Ascending aorta (tissue), 2 donors: ENCODE data around the gene IFT25. TPM values are rescaled to one million over a fixed set of nuclear protein-coding genes. Genes with fewer than 3 reads are reported as not detected.
A peak's percentile ranks its signal among the peaks of the same experiment; 100 is the strongest.

Experiments used
- DNase-seq, 2 donors: peaks; one replicate each; pipeline ENCODE4 v3.0.0-alpha.2; 2019; ENCODE audit warnings: low spot score in 2 of 2
- H3K27ac ChIP-seq, 2 donors: fragments of 200-600 bp; sonication (generic); one replicate each; pipeline ENCODE4 v1.5.1; 2016 to 2017; ENCODE audit warnings: mild to moderate bottlenecking in 1 of 2
- H3K27me3 ChIP-seq: fragments of 200-600 bp; sonication (generic); one replicate; pipeline ENCODE4 v1.5.1; 2017
- H3K36me3 ChIP-seq, 2 donors: fragments of 200-600 bp; sonication (generic); one replicate each; pipeline ENCODE4 v1.5.1; 2016
- H3K4me1 ChIP-seq, 2 donors: fragments of 200-600 bp; sonication (generic); one replicate each; pipeline ENCODE4 v1.5.1; 2016 to 2017; ENCODE audit warnings: mild to moderate bottlenecking in 1 of 2
- H3K4me3 ChIP-seq, 2 donors: fragments of 200-600 bp; sonication (generic); one replicate each; pipeline ENCODE4 v1.5.1; 2016 to 2017; ENCODE audit warnings: mild to moderate bottlenecking in 1 of 2
- H3K9me3 ChIP-seq, 2 donors: fragments of 200-600 bp; sonication (generic); one replicate each; pipeline ENCODE4 v1.5.1; 2016
- CTCF ChIP-seq, 3 experiments: fragments of 200-600 bp in 2 of 3; fragments of 450-650 bp in 1 of 3; sonication (generic) in 2 of 3; IDR thresholded peaks; one replicate each; pipeline ENCODE4 v1.5.1; 2016 to 2019; ENCODE audit warnings: antibody characterized with exemption in 3 of 3, mild to moderate bottlenecking in 1 of 3, moderate library complexity in 1 of 3
- intact Hi-C: fragments of 100-400 bp; cut with DNase I; formaldehyde crosslinking; loops from one replicate; pipeline ENCODE4 v1.15.1; 2023
- total RNA-seq: library from RNA; depleted of rRNA; stranded (reverse); fragments of >200 nt; gene quantifications from one replicate; pipeline ENCODE4 v1.1.0, GENCODE V29; 2016

The IFT25 gene
- total RNA-seq, 1 donor from 2014 or later: not detected

GRCh38 chr1:53905509-53905908 lies 40.0 kb downstream of the IFT25 start:
- no peaks in the 10 kb centered on the region for H3K9me3 ChIP-seq
- no peaks in the 10 kb centered on the region for H3K4me1 ChIP-seq
- TF ChIP-seq CTCF (IDR thresholded peaks at IDR 0.05): no peak
- no peak overlapping the region for H3K27ac ChIP-seq
- intact Hi-C loops: no loop called here
- H3K4me3 ChIP-seq: no peak overlapping the region
- H3K27me3 ChIP-seq: no peaks in the 10 kb centered on the region
- H3K36me3 ChIP-seq: no peaks in the 10 kb centered on the region
- DNase-seq: no peak

GRCh38 chr1:53902235-53903138 lies 43.0 kb downstream of the IFT25 start:
- Histone ChIP-seq H3K9me3 (no peaks in the 10 kb centered on the region), H3K27me3 (no peaks in the 10 kb centered on the region), H3K36me3 (no peaks in the 10 kb centered on the region), H3K27ac (no peak overlapping the region), H3K4me3 (no peak overlapping the region), H3K4me1 (peaks cover under 1 to 18% of the 10 kb centered on the region in 2 donors)
- intact Hi-C loops: no loop called here
- no peak for DNase-seq
- TF ChIP-seq CTCF (IDR thresholded peaks at IDR 0.05): no peak

- intact Hi-C loops: loop anchor here (10.0 kb wide), 1 partner anchor 595 kb away; no protein-coding TSS in a partner anchor
- H3K27me3 ChIP-seq: no peaks in the 10 kb centered on the region
- H3K27ac ChIP-seq: no peak overlapping the region
- no peaks in the 10 kb centered on the region for H3K36me3 ChIP-seq
- TF ChIP-seq CTCF (IDR thresholded peaks at IDR 0.05): no peak
- H3K4me1 ChIP-seq: peaks cover 2 to 29% of the 10 kb centered on the region in 2 donors
- no peaks in the 10 kb centered on the region for H3K9me3 ChIP-seq
- no peak overlapping the region for H3K4me3 ChIP-seq
- no peak for DNase-seq
Measured at GRCh38 chr1:53899708-53900107, 45.8 kb downstream of the IFT25 start.

- H3K9me3 ChIP-seq: no peaks in the 10 kb centered on the region
- H3K27me3 ChIP-seq: no peaks in the 10 kb centered on the region
- no peak overlapping the region for H3K4me3 ChIP-seq
- peaks cover 2 to 29% of the 10 kb centered on the region in 2 donors for H3K4me1 ChIP-seq
- H3K36me3 ChIP-seq: no peaks in the 10 kb centered on the region
- TF ChIP-seq CTCF (IDR thresholded peaks at IDR 0.05): no peak
- intact Hi-C loops: loop anchor here (10.0 kb wide), 1 partner anchor 596 kb away; no protein-coding TSS in a partner anchor
- peak overlapping the region; percentile 60 to 65 for H3K27ac ChIP-seq
- DNase-seq: no peak
Measured at GRCh38 chr1:53899206-53899628, 46.3 kb downstream of the IFT25 start.

- intact Hi-C loops: loop anchor here (10.0 kb wide), 1 partner anchor 598 kb away; no protein-coding TSS in a partner anchor
- peaks cover 2 to 29% of the 10 kb centered on the region in 2 donors for H3K4me1 ChIP-seq
- DNase-seq: peak in 1 of 2 donors; percentile 80
- no peak overlapping the region for H3K4me3 ChIP-seq
- TF ChIP-seq CTCF (IDR thresholded peaks at IDR 0.05): no peak
- H3K27me3 ChIP-seq: no peaks in the 10 kb centered on the region
- no peaks in the 10 kb centered on the region for H3K36me3 ChIP-seq
- H3K27ac ChIP-seq: peak overlapping the region; percentile 60 to 65
- H3K9me3 ChIP-seq: no peaks in the 10 kb centered on the region
Measured at GRCh38 chr1:53896635-53897229, 48.8 kb downstream of the IFT25 start.
